Measurements from ENCODE around the gene SOX6. TPM values are rescaled to one million over a fixed set of nuclear protein-coding genes. Genes with fewer than 3 reads are reported as not detected.
"Not testable (repeated sequence)": the region's sequence is repeated elsewhere in the genome, so short reads cannot be mapped to it uniquely, and the experiment has no call there.

Gene SOX6
- total RNA-seq, 1 experiment from 2014 or later: 6.4 TPM

- no peak for DNase-seq (ENCODE audit: low spot score)
Observed at GRCh38 chr11:16153951-16154350, 202.4 kb downstream of the SOX6 start.

- DNase-seq (ENCODE audit: low spot score): no peak
Observed at GRCh38 chr11:16151138-16151537, 205.2 kb downstream of the SOX6 start.

DNA sequence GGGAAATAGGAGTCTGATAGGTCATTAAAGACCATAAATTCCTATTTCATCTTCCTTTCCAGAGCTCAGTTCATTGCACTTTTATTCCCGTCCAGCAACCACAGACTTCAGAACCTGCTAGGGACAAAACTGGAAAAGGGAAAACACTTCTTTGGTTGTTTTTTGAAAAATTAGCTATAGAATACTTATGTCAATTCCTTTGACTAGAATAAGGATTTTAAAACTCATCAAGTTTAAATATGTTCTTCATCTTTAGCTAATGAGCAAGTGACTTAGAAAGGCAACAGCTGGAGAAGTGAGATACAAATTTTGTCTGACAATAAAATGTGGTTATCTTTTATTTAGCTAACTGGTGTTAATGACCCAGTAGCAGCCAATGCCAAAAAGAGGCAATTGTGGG is 206.9 kb downstream of the SOX6 start:
- DNase-seq (ENCODE audit: low spot score): no peak

DNA sequence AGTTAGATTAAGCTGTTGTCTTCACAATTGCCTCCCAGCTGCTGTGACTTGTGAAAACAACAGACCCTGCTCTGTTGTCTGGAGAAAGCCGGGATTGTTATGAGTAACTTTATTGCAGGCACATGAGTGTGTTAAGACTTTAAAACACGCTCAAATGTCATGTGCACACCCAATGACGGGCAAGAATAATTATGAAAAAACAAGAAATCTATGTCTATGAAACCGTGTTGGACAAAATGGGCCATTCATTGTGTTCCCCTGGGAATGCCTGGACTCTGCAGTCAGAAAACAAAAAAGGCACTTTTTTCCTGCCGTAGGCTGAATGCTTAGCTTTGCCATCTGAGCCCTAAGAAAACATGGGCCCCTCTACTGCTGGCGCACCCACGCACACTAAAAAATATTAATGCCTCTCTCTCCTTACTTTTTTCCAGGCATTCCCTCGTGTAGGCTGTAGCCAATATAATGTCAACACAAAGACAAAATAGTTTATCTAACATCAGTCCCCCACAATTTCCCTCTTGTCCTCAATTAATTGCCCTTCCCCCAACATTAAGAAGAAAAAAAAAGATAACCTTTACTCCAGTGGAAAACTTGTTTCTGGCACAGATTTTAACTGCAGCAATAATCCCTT is 207.9 kb downstream of the SOX6 start:
- DNase-seq (ENCODE audit: low spot score): no peak

DNA sequence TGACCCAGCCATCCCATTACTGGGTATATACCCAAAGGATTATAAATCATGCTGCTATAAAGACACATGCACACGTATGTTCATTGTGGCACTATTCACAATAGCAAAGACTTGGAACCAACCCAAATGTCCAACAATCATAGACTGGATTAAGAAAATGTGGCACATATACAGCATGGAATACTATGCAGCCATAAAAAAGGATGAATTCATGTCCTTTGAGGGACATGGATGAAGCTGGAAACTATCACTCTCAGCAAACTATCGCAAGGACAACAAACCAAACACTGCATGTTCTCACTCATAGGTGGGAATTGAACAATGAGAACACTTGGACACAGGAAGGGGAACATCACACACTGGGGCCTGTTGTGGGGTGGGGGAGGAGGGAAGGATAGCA is 209.4 kb downstream of the SOX6 start:
- DNase-seq (ENCODE audit: low spot score): not testable (repeated sequence)

GRCh38 chr11:16141614-16142013 is 214.7 kb downstream of the SOX6 start:
- DNase-seq (ENCODE audit: low spot score): not testable (repeated sequence)

DNA sequence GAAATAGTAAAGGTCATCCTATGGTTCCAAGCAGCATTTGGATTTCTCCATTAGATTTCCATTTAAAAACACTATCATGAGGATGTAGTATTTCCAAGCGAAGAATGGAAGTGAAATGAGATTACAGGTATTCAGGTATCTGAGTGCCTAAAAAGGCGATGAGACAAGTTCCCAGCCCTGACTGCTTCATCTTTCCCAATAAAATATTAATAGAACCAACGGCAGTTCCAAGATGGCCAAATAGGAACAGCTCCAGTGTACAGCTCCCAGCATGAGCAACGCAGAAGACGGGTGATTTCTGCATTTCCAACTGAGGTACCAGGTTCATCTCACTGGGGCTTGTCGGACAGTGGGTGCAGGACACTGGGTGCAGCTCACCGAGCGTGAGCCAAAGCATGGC is 215.2 kb downstream of the SOX6 start:
- not testable (repeated sequence) for DNase-seq (ENCODE audit: low spot score)

DNA sequence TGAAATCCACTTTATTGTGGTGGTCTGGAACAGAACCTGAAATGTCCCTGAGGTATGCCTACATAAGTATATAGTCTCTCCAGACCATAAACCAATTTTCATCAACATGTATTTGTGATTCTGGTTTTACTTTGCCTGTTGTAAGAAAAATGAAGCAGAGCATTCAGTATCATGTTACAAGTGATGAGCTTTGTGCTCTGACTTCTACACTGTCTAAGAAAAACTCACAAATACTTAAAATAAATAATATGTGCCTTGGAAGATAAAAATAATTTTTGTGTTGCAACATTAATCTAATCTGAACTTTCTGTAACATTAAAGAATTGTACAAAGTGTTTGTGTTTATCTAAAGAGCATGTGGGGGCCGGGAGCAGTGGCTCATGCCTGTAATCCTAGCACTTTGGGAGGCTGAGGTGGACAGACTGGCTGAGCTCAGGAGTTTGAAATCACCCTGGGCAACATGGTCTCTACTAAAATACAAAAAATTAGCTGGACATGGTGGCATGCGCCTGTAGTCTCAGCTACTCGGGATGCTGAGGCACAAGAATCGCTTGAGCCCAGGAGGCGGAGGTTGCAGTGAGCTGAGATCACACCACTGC is 219.5 kb downstream of the SOX6 start:
- DNase-seq (ENCODE audit: low spot score): no peak

DNA sequence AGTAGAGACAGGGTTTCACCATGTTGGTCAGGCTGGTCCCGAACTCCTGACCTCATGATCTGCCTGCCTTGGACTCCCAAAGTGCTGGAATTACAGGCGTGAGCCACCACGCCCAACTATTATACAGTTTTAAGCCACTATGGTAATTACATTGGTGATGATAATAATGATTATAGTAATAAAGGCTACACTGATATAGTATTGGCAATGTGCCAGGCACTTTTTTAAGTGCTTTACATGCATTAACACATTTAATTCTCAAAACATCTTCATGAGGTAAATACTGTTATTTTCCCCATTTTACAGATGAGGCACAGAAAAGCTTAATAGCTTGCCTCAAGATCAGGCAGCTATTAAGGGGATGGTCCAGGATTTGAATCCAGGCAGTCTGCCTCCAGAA is 222.5 kb downstream of the SOX6 start:
- DNase-seq (ENCODE audit: low spot score): no peak

- no peak for DNase-seq (ENCODE audit: low spot score)
Observed at GRCh38 chr11:16127732-16128131, 228.6 kb downstream of the SOX6 start.

DNA sequence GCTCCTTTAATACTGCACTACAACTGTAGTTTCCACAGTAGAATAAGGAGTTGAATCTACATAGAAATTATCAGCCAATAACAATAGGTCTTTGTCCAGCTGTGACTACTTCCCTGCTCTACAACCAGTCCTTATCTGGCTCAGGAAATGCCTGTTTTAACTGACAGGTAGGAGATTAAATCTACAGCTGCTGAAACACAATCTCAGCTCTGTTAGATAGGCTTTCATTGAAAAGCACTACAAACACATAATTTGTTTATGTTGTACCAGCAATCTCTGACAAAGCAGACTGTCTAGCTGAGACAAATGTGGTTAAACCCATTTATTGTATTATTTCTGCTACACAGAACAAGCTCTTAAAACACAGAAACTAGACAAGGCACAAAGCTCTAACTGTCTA is 230.0 kb downstream of the SOX6 start:
- DNase-seq (ENCODE audit: low spot score): peak; percentile 10

- no peak for DNase-seq (ENCODE audit: low spot score)
Observed at GRCh38 chr11:16125796-16126195, 230.6 kb downstream of the SOX6 start.

DNA sequence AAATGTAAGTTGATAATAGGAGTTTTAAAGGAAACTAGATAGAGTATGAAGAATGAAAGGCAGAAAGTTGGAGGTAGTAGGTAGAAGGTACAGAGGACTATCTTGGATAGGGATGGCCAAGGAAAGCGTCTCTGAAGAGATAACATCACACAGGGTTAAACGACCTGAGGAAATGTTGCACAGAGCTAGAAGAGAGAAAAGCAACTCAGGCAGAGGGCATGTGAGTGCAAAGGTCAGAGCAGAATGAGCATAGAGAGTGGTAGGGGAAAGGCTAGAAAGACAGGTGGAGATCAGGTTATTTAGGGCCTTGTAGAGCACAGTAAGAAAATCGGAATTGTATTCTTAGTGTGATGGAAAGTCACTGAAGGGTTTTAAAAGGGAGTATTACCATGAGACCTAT is 232.0 kb downstream of the SOX6 start:
- DNase-seq (ENCODE audit: low spot score): no peak

- DNase-seq (ENCODE audit: low spot score): no peak
Observed at GRCh38 chr11:16121853-16122252, 234.5 kb downstream of the SOX6 start.

GRCh38 chr11:16120008-16120407 is 236.3 kb downstream of the SOX6 start:
- DNase-seq (ENCODE audit: low spot score): no peak

DNA sequence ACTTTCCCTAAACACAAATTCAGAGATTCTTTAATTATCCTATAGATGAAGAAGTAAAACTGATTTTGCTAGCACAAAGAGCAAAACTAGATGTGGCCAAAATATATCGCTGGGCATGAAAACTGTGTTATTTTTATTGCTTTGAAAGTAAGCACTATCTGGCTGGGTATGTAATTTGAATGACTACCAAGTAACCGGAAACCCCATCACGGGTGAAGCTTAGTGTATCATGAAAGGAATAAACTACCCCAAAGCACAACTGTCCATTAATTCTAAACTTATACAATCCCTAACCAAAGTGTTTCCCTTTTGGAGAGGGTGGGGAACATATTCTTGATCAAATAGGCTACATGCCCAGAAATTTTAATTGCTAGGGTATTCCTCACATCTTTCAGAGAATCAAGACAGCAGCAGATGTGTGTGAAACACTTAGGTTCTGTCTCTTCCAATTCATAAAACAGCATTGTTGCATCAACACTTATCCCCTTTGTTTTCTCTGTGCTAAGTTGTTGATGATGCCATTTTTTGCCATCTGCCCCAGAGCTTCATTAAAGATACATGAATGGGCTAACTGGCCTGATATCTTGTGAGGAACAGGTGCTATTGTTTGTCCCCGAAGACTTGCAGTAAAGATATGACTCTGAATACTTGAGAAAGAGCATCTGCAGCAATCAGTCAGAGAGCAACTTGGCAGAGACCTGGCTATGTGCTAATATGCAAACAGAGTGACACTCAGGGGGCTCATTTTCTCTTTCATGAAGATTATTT is 238.2 kb downstream of the SOX6 start:
- DNase-seq (ENCODE audit: low spot score): no peak

- DNase-seq (ENCODE audit: low spot score): no peak
Observed at GRCh38 chr11:16114978-16115871, 241.1 kb downstream of the SOX6 start.

GRCh38 chr11:16114431-16114830 is 241.9 kb downstream of the SOX6 start:
- DNase-seq (ENCODE audit: low spot score): no peak

DNA sequence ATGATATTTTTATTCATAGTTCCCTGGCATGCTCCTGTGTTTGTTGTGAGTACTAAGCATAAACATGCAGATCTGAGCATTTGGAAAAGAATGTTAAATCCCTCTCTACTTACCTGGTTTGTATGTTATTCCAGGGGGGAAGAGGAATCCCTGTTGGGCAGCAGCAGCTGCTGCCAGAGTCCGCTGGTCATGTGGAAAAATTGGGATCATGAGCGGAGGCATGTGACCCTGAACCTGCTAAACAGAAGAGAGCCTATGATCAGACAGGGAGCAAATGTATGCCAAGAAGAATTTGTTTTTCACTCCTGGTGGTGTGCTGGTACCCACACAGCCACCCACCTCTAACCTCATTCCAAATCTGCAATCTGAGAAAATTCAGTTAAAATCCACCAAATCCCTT is 244.7 kb downstream of the SOX6 start:
- DNase-seq (ENCODE audit: low spot score): no peak

- DNase-seq (ENCODE audit: low spot score): no peak
Observed at GRCh38 chr11:16110886-16111285, 245.5 kb downstream of the SOX6 start.

GRCh38 chr11:16099343-16099900 is 256.9 kb downstream of the SOX6 start:
- no peak for DNase-seq (ENCODE audit: low spot score)

Measured in H4 (cell line).